Activated naive CD8-positive, alpha-beta T cell treated with anti-CD3 and anti-CD28 coated beads for 36 hours (primary cell): Measurements from ENCODE around the gene KCNJ5. TPM values are rescaled to one million over a fixed set of nuclear protein-coding genes. Genes with fewer than 3 reads are reported as not detected.
A peak's percentile ranks its signal among the peaks of the same experiment; 100 is the strongest.

Experiments
- DNase-seq: peaks from one replicate; pipeline ENCODE4 v3.0.0; 2021
- H3K27ac Mint-ChIP-seq: one replicate; pipeline ENCODE4 v1.8.0; 2022; ENCODE audit warnings: mild to moderate bottlenecking, moderate library complexity, mixed read lengths
- H3K27me3 Mint-ChIP-seq: one replicate; pipeline ENCODE4 v1.8.0; 2022; ENCODE audit warnings: mild to moderate bottlenecking, mixed read lengths
- H3K36me3 Mint-ChIP-seq: one replicate; pipeline ENCODE4 v1.8.0; 2021; ENCODE audit warnings: mild to moderate bottlenecking, mixed read lengths
- H3K4me1 Mint-ChIP-seq: one replicate; pipeline ENCODE4 v1.8.0; 2021; ENCODE audit warnings: mixed read lengths
- H3K4me3 Mint-ChIP-seq: one replicate; pipeline ENCODE4 v1.8.0; 2022; ENCODE audit warnings: mild to moderate bottlenecking, moderate library complexity, mixed read lengths
- H3K9me3 Mint-ChIP-seq: one replicate; pipeline ENCODE4 v1.8.0; 2022; ENCODE audit warnings: mixed read lengths
- total RNA-seq, 2 experiments: library from RNA; stranded (reverse); gene quantifications; one replicate each; pipeline ENCODE4 v1.2.3, GENCODE V29; 2021

Gene KCNJ5
- total RNA-seq, result not detected

- H3K4me1 Mint-ChIP-seq, result peaks cover 8% of the 10 kb centered on the region
- H3K27ac Mint-ChIP-seq, result no peak within 1 kb of the TSS
- H3K9me3 Mint-ChIP-seq, result no peaks in the 10 kb centered on the region
- peak within 1 kb of the TSS; percentile 68 for H3K4me3 Mint-ChIP-seq
- DNase-seq, result peak; percentile 29
- peaks cover 69% of the 10 kb centered on the region for H3K27me3 Mint-ChIP-seq
- H3K36me3 Mint-ChIP-seq, result no peaks in the 10 kb centered on the region
These were observed at the start of gene KCNJ5 for GRCh38 chr11:128890543-128891368. Gene KCNJ5 (plus strand): TSS chr11:128891356. CDS start chr11:128911274, 19,918 bp downstream.

- Mint-ChIP-seq H3K27ac (peak overlapping the region; percentile 38), H3K9me3 (no peaks in the 10 kb centered on the region), H3K4me1 (peaks cover 34% of the 10 kb centered on the region), H3K4me3 (no peak overlapping the region), H3K27me3 (no peaks in the 10 kb centered on the region), H3K36me3 (peaks cover 5% of the 10 kb centered on the region)
- no peak for DNase-seq
These were observed 49.6 kb upstream of the KCNJ5 start for GRCh38 chr11:128841461-128842072.

GRCh38 chr11:128843198-128843785 lies 47.9 kb upstream of the KCNJ5 start:
- Mint-ChIP-seq H3K27me3 (no peaks in the 10 kb centered on the region), H3K36me3 (peaks cover 5% of the 10 kb centered on the region), H3K4me1 (peaks cover 26% of the 10 kb centered on the region), H3K9me3 (no peaks in the 10 kb centered on the region), H3K27ac (no peak overlapping the region), H3K4me3 (no peak overlapping the region)
- DNase-seq, result no peak

- Mint-ChIP-seq H3K27me3 (no peaks in the 10 kb centered on the region), H3K9me3 (no peaks in the 10 kb centered on the region), H3K4me3 (no peak overlapping the region), H3K27ac (peak overlapping the region; percentile 11), H3K36me3 (no peaks in the 10 kb centered on the region), H3K4me1 (peaks cover 18% of the 10 kb centered on the region)
- no peak for DNase-seq
These were observed 45.8 kb upstream of the KCNJ5 start for GRCh38 chr11:128845334-128845780.

- Mint-ChIP-seq H3K4me1 (peaks cover 15% of the 10 kb centered on the region), H3K27me3 (no peaks in the 10 kb centered on the region), H3K27ac (no peak overlapping the region), H3K4me3 (no peak overlapping the region), H3K36me3 (no peaks in the 10 kb centered on the region), H3K9me3 (no peaks in the 10 kb centered on the region)
- DNase-seq, result no peak
These were observed 44.2 kb upstream of the KCNJ5 start for GRCh38 chr11:128846985-128847384.

GRCh38 chr11:128848815-128849455 lies 42.2 kb upstream of the KCNJ5 start:
- H3K4me1 Mint-ChIP-seq, result peaks cover 10% of the 10 kb centered on the region
- no peaks in the 10 kb centered on the region for H3K9me3 Mint-ChIP-seq
- H3K27me3 Mint-ChIP-seq, result no peaks in the 10 kb centered on the region
- peak; percentile 63 for DNase-seq
- no peaks in the 10 kb centered on the region for H3K36me3 Mint-ChIP-seq
- no peak overlapping the region for H3K27ac Mint-ChIP-seq
- no peak overlapping the region for H3K4me3 Mint-ChIP-seq

GRCh38 chr11:128852327-128853023 lies 38.7 kb upstream of the KCNJ5 start:
- H3K36me3 Mint-ChIP-seq, result no peaks in the 10 kb centered on the region
- H3K4me1 Mint-ChIP-seq, result no peaks in the 10 kb centered on the region
- H3K4me3 Mint-ChIP-seq, result no peak overlapping the region
- no peak for DNase-seq
- H3K27ac Mint-ChIP-seq, result no peak overlapping the region
- H3K9me3 Mint-ChIP-seq, result no peaks in the 10 kb centered on the region
- no peaks in the 10 kb centered on the region for H3K27me3 Mint-ChIP-seq

- no peaks in the 10 kb centered on the region for H3K27me3 Mint-ChIP-seq
- H3K9me3 Mint-ChIP-seq, result no peaks in the 10 kb centered on the region
- H3K27ac Mint-ChIP-seq, result no peak overlapping the region
- no peaks in the 10 kb centered on the region for H3K4me1 Mint-ChIP-seq
- no peak overlapping the region for H3K4me3 Mint-ChIP-seq
- no peaks in the 10 kb centered on the region for H3K36me3 Mint-ChIP-seq
- no peak for DNase-seq
These were observed 37.6 kb upstream of the KCNJ5 start for GRCh38 chr11:128853559-128853958.

- Mint-ChIP-seq H3K9me3 (no peaks in the 10 kb centered on the region), H3K27me3 (no peaks in the 10 kb centered on the region), H3K36me3 (no peaks in the 10 kb centered on the region), H3K4me3 (no peak overlapping the region), H3K4me1 (no peaks in the 10 kb centered on the region), H3K27ac (no peak overlapping the region)
- no peak for DNase-seq
These were observed 36.3 kb upstream of the KCNJ5 start for GRCh38 chr11:128854841-128855240.

GRCh38 chr11:128856241-128856640 lies 34.9 kb upstream of the KCNJ5 start:
- Mint-ChIP-seq H3K27ac (no peak overlapping the region), H3K4me3 (no peak overlapping the region), H3K9me3 (no peaks in the 10 kb centered on the region), H3K4me1 (peaks cover 3% of the 10 kb centered on the region), H3K27me3 (no peaks in the 10 kb centered on the region), H3K36me3 (no peaks in the 10 kb centered on the region)
- no peak for DNase-seq

GRCh38 chr11:128857341-128857740 lies 33.8 kb upstream of the KCNJ5 start:
- H3K4me3 Mint-ChIP-seq, result no peak overlapping the region
- no peaks in the 10 kb centered on the region for H3K36me3 Mint-ChIP-seq
- no peaks in the 10 kb centered on the region for H3K27me3 Mint-ChIP-seq
- H3K9me3 Mint-ChIP-seq, result no peaks in the 10 kb centered on the region
- no peak overlapping the region for H3K27ac Mint-ChIP-seq
- H3K4me1 Mint-ChIP-seq, result peaks cover 3% of the 10 kb centered on the region
- DNase-seq, result no peak

- Mint-ChIP-seq H3K4me1 (peaks cover 3% of the 10 kb centered on the region), H3K9me3 (no peaks in the 10 kb centered on the region), H3K36me3 (no peaks in the 10 kb centered on the region), H3K27me3 (no peaks in the 10 kb centered on the region), H3K4me3 (no peak overlapping the region), H3K27ac (no peak overlapping the region)
- DNase-seq, result peak; percentile 80
These were observed 31.4 kb upstream of the KCNJ5 start for GRCh38 chr11:128859563-128860441.

GRCh38 chr11:128860571-128861361 lies 30.4 kb upstream of the KCNJ5 start:
- no peaks in the 10 kb centered on the region for H3K9me3 Mint-ChIP-seq
- H3K4me1 Mint-ChIP-seq, result peaks cover 3% of the 10 kb centered on the region
- H3K27ac Mint-ChIP-seq, result no peak overlapping the region

More at GRCh38 chr11:128860571-128861361, 30.4 kb upstream of the KCNJ5 start:
- Mint-ChIP-seq H3K4me3 (no peak overlapping the region), H3K36me3 (no peaks in the 10 kb centered on the region), H3K27me3 (no peaks in the 10 kb centered on the region)
- DNase-seq, result no peak
